ENCODE results near the gene MAGEA4. TPM values are rescaled to one million over a fixed set of nuclear protein-coding genes. Genes with fewer than 3 reads are reported as not detected.

The MAGEA4 gene
- total and polyA plus RNA-seq, 2 of the 4 experiments (the other 2 are of a cell fraction) = not detected

DNA sequence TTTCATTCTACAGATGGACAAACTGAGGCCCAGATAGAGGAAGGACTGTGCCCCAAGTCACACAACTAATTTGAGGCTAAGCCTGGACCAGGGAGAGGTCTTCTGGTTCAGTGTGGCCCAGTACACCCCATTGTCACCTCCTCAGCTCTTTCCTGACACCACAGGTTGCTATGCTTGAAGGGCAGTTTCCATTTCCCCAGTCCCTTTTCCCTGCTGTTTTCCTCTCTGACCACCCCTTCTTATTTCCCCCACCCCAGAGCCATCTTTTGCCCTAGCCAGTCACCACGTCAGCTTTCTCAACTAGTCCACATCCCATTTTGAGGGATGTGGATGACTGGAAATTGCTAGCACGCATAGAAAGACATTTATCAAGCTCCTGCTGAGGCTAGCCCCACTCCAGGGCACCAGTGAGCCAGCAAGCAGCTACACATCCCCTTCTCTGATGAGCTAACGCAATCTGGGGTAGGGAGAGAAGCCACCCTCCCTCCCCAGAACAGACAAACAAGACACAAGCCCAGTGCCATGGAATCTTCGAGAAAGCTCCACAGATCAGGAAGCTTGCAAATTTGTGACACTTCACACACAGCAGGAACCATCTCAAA is 60.5 kb downstream of the MAGEA4 start:
- H2BK5ac ChIP-seq (ENCODE audit: low read depth, low read length, poor library complexity, severe bottlenecking) = no peak overlapping the region
- no peak overlapping the region for H2AK5ac ChIP-seq (ENCODE audit: low read depth, low read length)
- no peaks in the 10 kb centered on the region for H3K79me1 ChIP-seq (ENCODE audit: low read depth in 1 of 2, low read length in 2 of 2)
- H2BK15ac ChIP-seq (ENCODE audit: low read depth, low read length) = no peak overlapping the region
- H2BK20ac ChIP-seq (ENCODE audit: low read depth, low read length) = no peak overlapping the region
- H4K91ac ChIP-seq (ENCODE audit: insufficient read depth, low read depth, low read length) = no peak overlapping the region
- no peak for DNase-seq
- H3K4ac ChIP-seq (ENCODE audit: low read depth, low read length) = no peak overlapping the region
- no peak overlapping the region for H3K56ac ChIP-seq (ENCODE audit: extremely low read depth, insufficient read depth, low read length)
- H3K4me3 ChIP-seq (ENCODE audit: insufficient read depth, low read depth, low read length) = peak overlapping the region; percentile 19; the same call in 1 of the 2 replicates
- no TSS peak for BruUV-seq (replicated peaks)
- TF ChIP-seq RCOR1 (IDR thresholded peaks at IDR 0.05; ENCODE audit: insufficient replicate concordance, low read length) = no peak
- TF ChIP-seq MAFK (IDR thresholded peaks at IDR 0.05; ENCODE audit: low read depth, low read length) = no peak
- dilution Hi-C loops (cut with HindIII; ENCODE audit: low sequenced_read_pairs, unreplicated experiment) (no loop called here), in situ Hi-C loops (cut with MboI; ENCODE audit: low sequenced_read_pairs) (no loop called here), intact Hi-C loops (cut with micrococcal nuclease) (no loop called here)
- peak overlapping the region; percentile 41; the same call in 1 of the 2 replicates for H3K4me2 ChIP-seq (ENCODE audit: low read depth, low read length)
- H4K5ac ChIP-seq (ENCODE audit: low read depth, low read length) = no peak overlapping the region
- WGBS, 2 experiments (ENCODE audit: extremely low coverage in 2 of 2, insufficient read length in 1 of 2) = no CpG with 5 or more reads among the region's 4 CpGs
- H3K23ac ChIP-seq (ENCODE audit: low read depth, low read length) = no peak overlapping the region
- H3K27me3 ChIP-seq (ENCODE audit: control insufficient read depth, insufficient read depth, low read length) = no peaks in the 10 kb centered on the region; the same call in 1 of the 2 replicates
- ChIA-PET CTCF (no interaction called here), POLR2A (ENCODE audit: unreplicated experiment) (no interaction called here)
- no peak overlapping the region for H3K27ac ChIP-seq (ENCODE audit: insufficient read depth, low read length)
- H2AK9ac ChIP-seq (replicated peaks; ENCODE audit: low read depth, low read length, poor library complexity) = no peak overlapping the region
- H3K9ac ChIP-seq (ENCODE audit: low read depth, low read length) = no peak overlapping the region
- H3K4me1 ChIP-seq (ENCODE audit: control insufficient read depth, insufficient read depth, low read length) = no peaks in the 10 kb centered on the region
- no peak overlapping the region for H2BK120ac ChIP-seq (ENCODE audit: low read depth, low read length)
- H3K14ac ChIP-seq (replicated peaks; ENCODE audit: low read depth, low read length) = no peak overlapping the region
- H3K36me3 ChIP-seq (ENCODE audit: control insufficient read depth, insufficient read depth, low read length) = no peaks in the 10 kb centered on the region
- no peak overlapping the region for H4K8ac ChIP-seq (ENCODE audit: low read depth in 2 of 2, low read length in 2 of 2)
- H3K18ac ChIP-seq (ENCODE audit: low read depth, low read length) = no peak overlapping the region
- ATAC-seq (ENCODE audit: low read depth) = no peak
- H4K20me1 ChIP-seq (ENCODE audit: insufficient read depth, low read length) = no peaks in the 10 kb centered on the region
- no peaks in the 10 kb centered on the region for H3K9me1 ChIP-seq (ENCODE audit: insufficient read depth, low read length)
- no peak overlapping the region for H2AFZ ChIP-seq (replicated peaks; ENCODE audit: low read length, poor library complexity)
- H3K9me3 ChIP-seq (ENCODE audit: control insufficient read depth, insufficient read depth, low read length) = peaks cover 7% of the 10 kb centered on the region; the same call in 1 of the 2 replicates

Measured in IMR-90 (cell line).